SK-N-MC (cell line): Measurements from ENCODE around the gene CCDC134.

Experiments
- EZH2 ChIP-seq: fragments of 200-600 bp; sonication (generic); IDR thresholded peaks from one replicate; pipeline ENCODE4 v1.6.1; 2017; ENCODE audit warnings: antibody characterized with exemption
- POLR2AphosphoS5 ChIP-seq: IDR thresholded peaks from 2 replicates; pipeline ENCODE4 v1.6.1; 2012; ENCODE audit warnings: mild to moderate bottlenecking, low read depth, low read length, borderline replicate concordance

DNA sequence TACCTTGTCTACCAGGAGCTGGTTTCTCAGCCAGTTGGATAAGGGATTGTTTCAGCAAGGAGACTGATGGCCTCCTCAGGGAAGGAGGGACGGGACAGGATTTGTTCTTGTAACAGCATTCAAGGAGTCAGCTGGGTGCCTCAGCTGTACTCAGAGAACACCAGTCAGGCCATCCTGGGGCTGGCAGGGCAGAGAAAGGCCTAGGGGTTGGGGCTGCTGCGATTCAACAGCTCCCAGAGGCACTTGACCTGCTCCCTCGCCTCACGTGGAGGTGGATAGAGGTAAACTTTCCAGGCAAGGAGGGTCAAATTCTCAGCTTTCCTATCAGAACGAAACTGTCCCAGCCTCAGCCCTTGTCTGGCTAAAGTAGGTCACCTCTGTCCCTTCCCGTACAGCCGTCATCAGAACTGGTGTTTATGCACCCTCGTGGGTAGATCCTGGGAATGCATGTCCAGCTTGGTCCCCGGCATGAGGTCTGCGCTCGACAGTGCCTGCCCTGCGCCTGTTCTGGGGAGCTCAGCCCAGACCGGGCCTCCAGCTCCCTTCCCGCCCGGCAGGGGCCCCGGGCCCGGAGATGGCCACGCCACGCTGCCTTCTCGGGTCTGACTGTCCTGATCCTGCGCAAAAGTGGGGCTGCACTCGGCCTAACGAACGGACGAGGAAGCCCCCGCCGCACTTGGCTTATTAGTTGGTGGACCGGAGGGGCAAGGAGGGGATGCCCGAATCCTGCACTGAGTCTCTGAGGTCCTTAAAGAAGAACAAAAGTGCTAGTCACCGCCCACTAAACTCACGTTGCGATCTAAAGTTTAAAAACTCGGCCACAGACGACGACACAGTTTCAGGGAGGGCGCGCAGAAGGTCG lies 762 bp upstream of the CCDC134 start:
- no peak for TF ChIP-seq EZH2
- no peak for TF ChIP-seq POLR2AphosphoS5
